OCI-M2 (cell line): ENCODE measurements around the gene JAZF1.

Experiments
- DNase-seq: peaks from one replicate; lab custom pipeline; 2025; ENCODE audit not compliant: unreplicated experiment; lab: John Stamatoyannopoulos, UW

Gene JAZF1

GRCh38 chr7:28192786-28193585, 12.4 kb upstream of the JAZF1 start:
- no peak for DNase-seq

GRCh38 chr7:28191751-28192150, 11.2 kb upstream of the JAZF1 start:
- DNase-seq: no peak

GRCh38 chr7:28191184-28191583, 10.6 kb upstream of the JAZF1 start:
- no peak for DNase-seq

- no peak for DNase-seq
Observed at GRCh38 chr7:28190077-28190710, 9.6 kb upstream of the JAZF1 start.

DNA sequence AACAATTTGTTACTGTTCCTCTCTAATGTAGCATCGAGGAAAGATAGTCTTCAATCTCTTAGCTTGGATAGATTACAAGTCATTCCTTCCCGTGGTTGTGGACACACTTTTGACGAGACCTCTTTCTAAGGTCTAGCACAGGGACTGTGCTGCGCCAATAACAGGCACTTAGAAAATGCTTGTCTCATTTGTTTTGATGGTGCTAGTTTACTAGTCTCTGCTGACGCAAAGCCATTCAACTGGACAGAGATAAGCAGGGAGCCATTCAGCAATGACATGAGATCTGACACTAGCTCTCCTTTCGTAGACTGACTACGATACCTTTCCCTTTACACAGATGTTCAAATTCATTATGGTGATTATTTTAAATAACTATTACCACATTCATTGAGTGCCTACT, 6.4 kb upstream of the JAZF1 start:
- DNase-seq: no peak

- DNase-seq: no peak
Observed at GRCh38 chr7:28183627-28184026, 3.0 kb upstream of the JAZF1 start.

DNA sequence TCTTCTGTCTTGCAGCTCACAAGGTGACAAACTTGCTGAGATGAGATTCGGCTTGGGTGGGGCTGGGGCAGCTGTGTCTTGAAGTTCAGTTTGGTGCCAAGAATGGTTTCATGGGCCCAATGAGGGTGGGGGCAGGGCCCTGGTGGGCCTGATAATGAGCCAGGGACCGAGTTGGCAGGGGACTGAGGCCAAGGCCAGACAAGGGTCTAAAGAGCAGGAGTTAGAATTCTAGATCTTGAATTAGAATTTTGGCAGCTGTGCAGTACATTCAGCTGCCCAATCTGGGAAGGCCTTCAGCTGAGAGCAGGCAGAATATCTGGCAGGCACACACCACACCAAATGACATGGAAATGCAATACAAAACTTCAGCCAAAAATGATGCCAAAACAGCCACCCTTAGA, 1.5 kb upstream of the JAZF1 start:
- DNase-seq: no peak

- DNase-seq: no peak
Observed at GRCh38 chr7:28181416-28181815, 821 bp upstream of the JAZF1 start.

DNA sequence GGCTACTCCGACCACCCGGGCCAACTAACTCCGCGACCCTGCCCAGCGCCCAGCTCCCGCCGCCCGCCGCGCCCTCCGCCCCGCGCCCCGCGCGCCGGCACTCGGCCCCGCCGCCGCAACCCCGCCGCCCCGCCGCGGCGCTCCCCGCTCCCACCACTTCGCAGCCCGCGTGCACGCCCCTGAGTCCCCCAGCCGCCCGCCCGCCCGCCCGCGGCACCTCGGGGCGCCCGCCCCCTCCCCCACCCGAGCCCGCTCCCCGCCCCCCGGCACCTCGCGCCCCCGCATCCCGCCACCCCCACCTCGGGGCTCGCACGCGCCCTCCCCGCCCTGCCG, 598 bp downstream of the JAZF1 start:
- DNase-seq: no peak

DNA sequence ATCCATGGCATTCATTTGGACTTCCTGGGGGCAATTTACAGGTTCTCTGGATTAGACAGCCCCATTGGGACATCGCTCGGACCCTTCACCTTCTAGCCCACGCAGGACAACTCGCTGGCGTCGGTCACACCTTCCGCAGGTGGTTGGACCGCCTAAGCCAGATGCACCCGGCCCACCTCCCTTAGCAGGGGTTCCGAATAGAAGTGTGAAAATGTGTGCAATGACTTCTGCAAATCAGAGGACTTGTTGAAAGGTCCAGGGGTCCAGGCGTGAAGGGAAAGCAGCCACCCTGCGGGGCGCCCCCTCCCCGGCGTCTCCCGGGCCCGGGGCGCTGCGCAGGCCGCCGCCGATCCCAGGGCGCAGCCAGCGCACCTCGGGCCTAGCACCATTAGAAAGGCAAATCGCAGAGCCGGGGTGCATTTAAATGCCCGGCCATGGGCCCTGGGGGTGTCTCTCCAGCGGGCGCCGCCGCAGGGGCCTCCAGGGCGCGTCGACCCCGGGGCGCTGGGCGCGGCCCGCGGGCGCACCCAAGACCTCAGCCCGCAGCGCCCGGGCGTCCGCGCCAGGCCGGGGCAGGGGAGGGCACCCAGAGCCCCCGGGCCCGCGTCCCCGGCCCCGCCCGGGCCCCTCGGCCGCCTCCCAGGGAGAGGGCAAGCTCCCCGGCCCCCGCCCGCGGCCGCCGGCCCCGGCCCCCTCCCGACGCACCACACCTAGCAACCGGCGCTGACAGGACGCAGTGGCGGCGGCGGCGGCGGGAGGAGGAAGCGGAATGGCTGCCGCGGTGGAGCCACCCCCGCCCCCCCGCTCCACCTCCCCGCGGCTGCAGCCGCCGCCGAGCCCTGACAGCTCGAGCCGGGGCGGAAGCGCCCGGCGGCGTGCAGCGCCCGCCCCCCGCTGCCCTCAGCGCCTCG, 1.2 kb downstream of the JAZF1 start:
- DNase-seq: no peak

DNA sequence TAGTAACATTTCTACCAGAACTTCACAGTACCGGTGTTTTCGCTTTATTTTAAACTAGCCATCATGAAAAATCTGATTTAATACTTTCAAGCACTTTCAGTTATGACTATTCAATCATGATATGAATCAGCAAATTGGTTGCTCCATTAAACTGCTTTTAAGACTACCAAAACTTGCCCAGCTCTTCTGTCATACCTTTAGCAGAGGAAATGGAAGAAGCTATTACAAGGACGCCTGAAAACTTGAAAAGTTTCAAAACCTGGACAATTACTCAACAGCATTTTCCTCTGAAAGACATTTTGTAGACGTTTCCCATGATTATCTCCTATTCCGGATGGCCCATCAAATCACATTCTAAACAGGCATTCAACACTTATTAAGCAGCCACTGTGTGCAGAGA, 2.0 kb downstream of the JAZF1 start:
- no peak for DNase-seq

GRCh38 chr7:28177836-28178235, 2.8 kb downstream of the JAZF1 start:
- no peak for DNase-seq

DNA sequence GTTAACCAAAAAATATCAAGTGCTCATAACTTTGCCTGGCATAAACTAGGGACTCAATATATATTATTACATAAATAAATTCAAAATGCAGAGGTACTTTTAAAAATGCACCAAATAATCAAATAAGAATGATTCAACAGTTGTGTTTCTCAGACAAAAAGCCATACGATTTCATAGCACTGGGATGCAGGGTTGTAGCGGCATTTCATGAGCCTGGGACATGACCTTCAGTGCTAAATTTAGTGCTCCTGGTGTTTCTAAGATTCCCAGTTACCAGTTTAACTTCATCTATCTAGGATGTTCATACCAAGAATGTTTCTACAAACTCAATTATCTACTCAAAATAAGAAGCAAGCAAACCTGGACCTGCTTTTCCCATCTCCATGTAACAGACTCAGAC, 4.0 kb downstream of the JAZF1 start:
- DNase-seq: no peak

DNA sequence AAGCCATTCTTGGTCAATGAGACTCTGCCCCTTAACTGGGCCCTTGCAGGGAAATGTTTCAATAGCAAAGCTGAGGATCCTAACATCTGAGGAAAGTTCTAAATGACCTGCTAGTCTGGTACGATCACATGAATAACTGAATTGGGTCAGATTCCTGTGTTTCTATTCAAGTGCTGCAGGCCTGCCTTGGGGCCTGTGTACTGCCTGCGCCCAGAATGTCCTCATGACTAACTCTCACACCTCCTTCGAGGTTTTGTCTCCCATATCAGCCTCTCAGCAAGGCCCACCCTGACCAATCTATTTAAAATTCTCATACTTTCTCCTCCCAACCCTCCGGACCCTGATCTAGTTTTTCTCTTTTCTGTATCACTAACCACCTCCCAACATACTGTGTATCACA, 4.4 kb downstream of the JAZF1 start:
- no peak for DNase-seq

GRCh38 chr7:28174901-28175661, 5.5 kb downstream of the JAZF1 start:
- DNase-seq: no peak

- DNase-seq: no peak
Observed at GRCh38 chr7:28174442-28174841, 6.2 kb downstream of the JAZF1 start.

DNA sequence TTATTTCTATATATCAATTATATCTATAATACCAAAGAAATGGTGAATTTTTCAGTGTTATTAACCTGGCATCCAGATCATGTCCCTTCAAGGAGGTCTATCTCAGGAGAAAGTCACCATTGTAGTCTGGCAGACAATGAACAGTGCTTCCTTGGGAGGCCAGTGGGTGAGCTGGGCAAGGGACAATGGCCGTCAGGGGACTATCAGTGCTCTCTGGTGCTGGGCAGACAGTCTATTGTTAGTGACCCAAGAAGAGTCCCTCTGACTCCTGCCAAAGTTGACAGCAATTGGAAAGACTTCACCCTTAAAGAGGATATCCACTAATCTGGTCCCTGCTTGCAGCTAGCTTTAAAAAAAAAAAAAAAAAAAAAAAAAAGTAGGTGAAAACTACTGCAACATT, 7.1 kb downstream of the JAZF1 start:
- no peak for DNase-seq

DNA sequence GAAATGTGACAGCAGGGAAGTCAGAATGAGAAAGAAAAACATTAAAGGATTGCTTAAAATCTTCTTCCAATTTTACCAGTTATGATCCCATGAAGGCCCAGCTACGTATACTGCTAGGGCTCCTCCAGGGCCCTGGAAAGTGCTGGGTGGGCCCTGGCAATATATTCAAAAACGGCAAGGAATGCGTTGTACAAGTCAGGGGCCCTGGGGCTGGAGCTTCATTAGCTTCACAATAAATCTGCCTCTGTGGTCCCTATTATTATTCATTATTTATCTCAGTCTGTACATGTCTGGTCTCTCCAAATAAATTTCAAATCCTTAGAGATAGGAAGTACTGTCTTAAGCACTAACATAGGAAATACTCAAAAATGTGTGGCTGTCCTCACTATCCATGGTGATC, 7.6 kb downstream of the JAZF1 start:
- DNase-seq: no peak

DNA sequence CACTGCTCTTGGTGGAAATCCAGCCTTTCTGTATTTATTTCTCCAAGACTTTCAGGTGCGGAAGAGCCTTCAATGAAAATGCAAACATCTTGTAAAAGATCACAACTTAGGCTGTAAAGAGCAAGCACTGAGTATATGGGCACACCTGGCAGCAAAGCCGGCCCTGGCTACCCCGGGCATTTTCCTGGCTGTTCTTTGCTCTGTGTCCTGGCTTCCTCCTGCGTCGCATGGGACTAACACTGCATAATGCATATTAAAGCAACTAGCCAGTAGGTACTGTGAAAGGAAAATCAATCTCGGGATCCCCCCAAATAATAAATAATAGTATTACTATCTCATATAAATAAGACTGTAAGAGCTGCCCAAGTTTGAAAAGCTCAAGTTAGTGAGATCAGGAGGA, 9.9 kb downstream of the JAZF1 start:
- no peak for DNase-seq

DNA sequence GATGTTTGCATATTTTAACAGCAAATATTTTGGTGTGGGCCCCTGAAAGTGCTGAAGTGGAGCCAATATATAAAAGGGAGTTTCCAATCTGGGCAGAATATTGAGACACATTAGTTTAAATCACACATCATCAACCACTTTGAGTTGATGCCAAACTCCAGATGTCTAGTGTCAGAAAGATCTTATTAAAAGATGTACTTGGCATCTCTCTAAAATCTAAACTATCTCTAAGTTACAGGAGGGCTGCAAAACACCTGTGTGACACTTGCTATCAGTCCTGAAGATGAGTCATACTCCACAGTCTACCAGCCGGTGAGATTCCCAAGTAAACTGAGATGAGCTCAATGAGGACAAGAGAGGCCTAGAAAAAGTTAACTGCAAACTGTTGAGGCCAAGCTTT, 11.4 kb downstream of the JAZF1 start:
- DNase-seq: no peak
